ENCODE data around the gene SLITRK2. TPM values are rescaled to one million over a fixed set of nuclear protein-coding genes. Genes with fewer than 3 reads are reported as not detected.
A peak's percentile ranks its signal among the peaks of the same experiment; 100 is the strongest.

The SLITRK2 gene
- total RNA-seq, 1 donor from 2014 or later = 0.37 TPM

- Mint-ChIP-seq H3K27ac (ENCODE audit: unreplicated experiment) (peak overlapping the region; percentile 64), H3K4me1 (ENCODE audit: low read depth, unreplicated experiment) (peaks cover 2% of the 10 kb centered on the region), H3K27me3 (ENCODE audit: unreplicated experiment) (peaks cover 2% of the 10 kb centered on the region), H3K36me3 (ENCODE audit: unreplicated experiment) (no peaks in the 10 kb centered on the region), H3K4me3 (ENCODE audit: unreplicated experiment) (peak overlapping the region; percentile 90), H3K9me3 (ENCODE audit: unreplicated experiment) (no peaks in the 10 kb centered on the region)
- peak; percentile 66 for DNase-seq
- TF ChIP-seq CTCF (IDR thresholded peaks at IDR 0.05; ENCODE audit: partially characterized antibody, unreplicated experiment) = no peak
Observed at GRCh38 chrX:145821291-145821897, 3.8 kb downstream of the SLITRK2 start.

- Mint-ChIP-seq H3K4me3 (ENCODE audit: unreplicated experiment) (peak overlapping the region; percentile 90), H3K27me3 (ENCODE audit: unreplicated experiment) (peaks cover 2% of the 10 kb centered on the region), H3K27ac (ENCODE audit: unreplicated experiment) (no peak overlapping the region), H3K36me3 (ENCODE audit: unreplicated experiment) (no peaks in the 10 kb centered on the region), H3K9me3 (ENCODE audit: unreplicated experiment) (no peaks in the 10 kb centered on the region), H3K4me1 (ENCODE audit: low read depth, unreplicated experiment) (no peaks in the 10 kb centered on the region)
- TF ChIP-seq CTCF (IDR thresholded peaks at IDR 0.05; ENCODE audit: partially characterized antibody, unreplicated experiment) = no peak
- DNase-seq = no peak
Observed at GRCh38 chrX:145821898-145822571, 4.4 kb downstream of the SLITRK2 start.

- no peak for DNase-seq
- Mint-ChIP-seq H3K9me3 (ENCODE audit: unreplicated experiment) (no peaks in the 10 kb centered on the region), H3K4me1 (ENCODE audit: low read depth, unreplicated experiment) (no peaks in the 10 kb centered on the region), H3K4me3 (ENCODE audit: unreplicated experiment) (no peak overlapping the region), H3K27me3 (ENCODE audit: unreplicated experiment) (peaks cover 2% of the 10 kb centered on the region), H3K36me3 (ENCODE audit: unreplicated experiment) (no peaks in the 10 kb centered on the region), H3K27ac (ENCODE audit: unreplicated experiment) (no peak overlapping the region)
- TF ChIP-seq CTCF (IDR thresholded peaks at IDR 0.05; ENCODE audit: partially characterized antibody, unreplicated experiment) = no peak
Observed at GRCh38 chrX:145823132-145823531, 5.5 kb downstream of the SLITRK2 start.

GRCh38 chrX:145825896-145826295, 8.3 kb downstream of the SLITRK2 start:
- Mint-ChIP-seq H3K27me3 (ENCODE audit: unreplicated experiment) (peaks cover 2% of the 10 kb centered on the region), H3K36me3 (ENCODE audit: unreplicated experiment) (no peaks in the 10 kb centered on the region), H3K4me1 (ENCODE audit: low read depth, unreplicated experiment) (no peaks in the 10 kb centered on the region), H3K9me3 (ENCODE audit: unreplicated experiment) (no peaks in the 10 kb centered on the region), H3K27ac (ENCODE audit: unreplicated experiment) (no peak overlapping the region), H3K4me3 (ENCODE audit: unreplicated experiment) (no peak overlapping the region)
- no peak for DNase-seq
- peak; percentile 48 for TF ChIP-seq CTCF (IDR thresholded peaks at IDR 0.05; ENCODE audit: partially characterized antibody, unreplicated experiment)

- H3K27ac Mint-ChIP-seq (ENCODE audit: unreplicated experiment) = no peak overlapping the region
- H3K9me3 Mint-ChIP-seq (ENCODE audit: unreplicated experiment) = no peaks in the 10 kb centered on the region
- H3K27me3 Mint-ChIP-seq (ENCODE audit: unreplicated experiment) = peaks cover 2% of the 10 kb centered on the region
- TF ChIP-seq CTCF (IDR thresholded peaks at IDR 0.05; ENCODE audit: partially characterized antibody, unreplicated experiment) = no peak
- no peaks in the 10 kb centered on the region for H3K36me3 Mint-ChIP-seq (ENCODE audit: unreplicated experiment)
- H3K4me1 Mint-ChIP-seq (ENCODE audit: low read depth, unreplicated experiment) = no peaks in the 10 kb centered on the region
- H3K4me3 Mint-ChIP-seq (ENCODE audit: unreplicated experiment) = no peak overlapping the region
- DNase-seq = no peak
Observed at GRCh38 chrX:145826466-145826865, 8.8 kb downstream of the SLITRK2 start.

All from glutamatergic neuron (in vitro differentiated cells).